Aorta (tissue), 5 donors: ENCODE results near the gene PPARG. TPM values are rescaled to one million over a fixed set of nuclear protein-coding genes. Genes with fewer than 3 reads are reported as not detected.
"Not testable (repeated sequence)": the region's sequence is repeated elsewhere in the genome, so short reads cannot be mapped to it uniquely, and the experiment has no call there.

ENCODE experiments used
- ATAC-seq: fragments of 200-7000 bp; cut with Tn5 transposase; one replicate; pipeline ENCODE4 v1.9.1; 2022; ENCODE audit warnings: moderate library complexity; ENCODE audit not compliant: low FRiP score
- DNase-seq, 2 donors: peaks; one replicate each; pipeline ENCODE4 v3.0.0-alpha.2; 2020
- H3K27ac ChIP-seq, 2 donors: one replicate each; pipeline ENCODE4 v1.5.1; 2013; ENCODE audit warnings: low read length in 2 of 2, mild to moderate bottlenecking in 2 of 2, moderate library complexity in 2 of 2, control low read depth in 1 of 2, inconsistent platforms in 1 of 2, low read depth in 1 of 2
- H3K27me3 ChIP-seq, 2 donors: one replicate each; pipeline ENCODE4 v1.6.1; 2013; ENCODE audit warnings: control low read depth in 1 of 2, low read length in 1 of 2, mild to moderate bottlenecking in 1 of 2, moderate library complexity in 1 of 2; ENCODE audit not compliant: insufficient read depth in 2 of 2, control insufficient read depth in 1 of 2
- H3K36me3 ChIP-seq, 2 donors: one replicate each; pipeline ENCODE4 v1.6.1; 2013; ENCODE audit warnings: control low read depth in 1 of 2, low read length in 1 of 2, mild to moderate bottlenecking in 1 of 2; ENCODE audit not compliant: insufficient read depth in 2 of 2, control insufficient read depth in 1 of 2
- H3K4me1 ChIP-seq, 2 donors: one replicate each; pipeline ENCODE4 v1.6.1; 2013; ENCODE audit warnings: low read length in 2 of 2, control low read depth in 1 of 2, mild to moderate bottlenecking in 1 of 2, moderate library complexity in 1 of 2; ENCODE audit not compliant: insufficient read depth in 2 of 2, control insufficient read depth in 1 of 2
- H3K4me3 ChIP-seq, 2 donors: one replicate each; pipeline ENCODE4 v1.5.1; 2013; ENCODE audit warnings: low read length in 2 of 2, control low read depth in 1 of 2, mild to moderate bottlenecking in 1 of 2
- H3K9me3 ChIP-seq: one replicate; pipeline ENCODE4 v1.6.1; 2013; ENCODE audit warnings: mild to moderate bottlenecking, low read length; ENCODE audit not compliant: control insufficient read depth
- WGBS, 2 donors: extraction: QIAGEN DNeasy Blood & Tissue Kit; methylation state at CpG; one replicate each; pipeline ENCODE4 v1.1.7; 2013; 5-methylcytosine and 5-hydroxymethylcytosine counted together
- intact Hi-C, 2 donors: fragments of 100-400 bp; cut with DNase I; formaldehyde crosslinking; loops; one replicate each; pipeline versions ENCODE4 v1.14.2 to v1.15.0; 2022
- polyA plus RNA-seq, 2 donors: library from polyadenylated mRNA; stranded (reverse); fragments of 200-250 nt; gene quantifications; one replicate each; pipeline ENCODE4 v1.2.3, GENCODE V29; 2013
- total RNA-seq, 2 donors: library from RNA; stranded (reverse); fragmentation: NEBNext Ultra II Directional; extraction: Animal tissue kit (Norgen Biotek cat#: 25700); gene quantifications; one replicate each; pipeline ENCODE4 v1.2.1, GENCODE V29; 2021
- donor health status: healthy with polysubstance abuse.
- donor health status: Bipolar disorder and iron deficiency.
- donor health status: DM: no; HTN: no; CAD: no.
- donor health status: DM: no; HTN: no; CAD: no.
- donor health status: DM: yes; HTN: yes; CAD: no.

PPARG gene
- total and polyA plus RNA-seq, 4 donors, result 5.1 to 21.0 (median 17.5) TPM

- ATAC-seq, result no peak
- H3K27me3 ChIP-seq, result no peaks in the 10 kb centered on the region
- no peaks in the 10 kb centered on the region for H3K36me3 ChIP-seq
- 87% methylated on average over 2 of the region's 2 CpGs for WGBS, 2 donors
- no peaks in the 10 kb centered on the region for H3K9me3 ChIP-seq
- H3K4me1 ChIP-seq, result no peaks in the 10 kb centered on the region
- no peak overlapping the region for H3K4me3 ChIP-seq
- no peak overlapping the region for H3K27ac ChIP-seq
- DNase-seq, result no peak
- intact Hi-C loops, result no loop called here
Measured at GRCh38 chr3:12383218-12383617, 94.3 kb downstream of the PPARG start.

- no peak for DNase-seq
- Histone ChIP-seq H3K27me3 (no peaks in the 10 kb centered on the region), H3K36me3 (no peaks in the 10 kb centered on the region), H3K4me3 (no peak overlapping the region), H3K4me1 (no peaks in the 10 kb centered on the region), H3K27ac (no peak overlapping the region), H3K9me3 (no peaks in the 10 kb centered on the region)
- WGBS, 2 donors, result 77% methylated on average over 1 of the region's 1 CpG
- no peak for ATAC-seq
- intact Hi-C loops, result no loop called here
Measured at GRCh38 chr3:12384451-12385233, 95.8 kb downstream of the PPARG start.

- H3K27me3 ChIP-seq, H3K9me3 ChIP-seq, intact Hi-C loops, DNase-seq, H3K4me3 ChIP-seq, H3K27ac ChIP-seq, H3K36me3 ChIP-seq, H3K4me1 ChIP-seq, ATAC-seq: not testable (repeated sequence)
- WGBS, 2 donors, result 85 to 88% methylated on average over 4 of the region's 4 CpGs
Measured at GRCh38 chr3:12386514-12387291, 97.8 kb downstream of the PPARG start.

GRCh38 chr3:12388185-12388584, 99.3 kb downstream of the PPARG start:
- intact Hi-C loops, result no loop called here
- Histone ChIP-seq H3K27me3 (no peaks in the 10 kb centered on the region), H3K27ac (no peak overlapping the region), H3K36me3 (no peaks in the 10 kb centered on the region), H3K9me3 (no peaks in the 10 kb centered on the region), H3K4me1 (no peaks in the 10 kb centered on the region), H3K4me3 (no peak overlapping the region)
- ATAC-seq (no peak), DNase-seq (no peak)
- WGBS, 2 donors, result 81 to 87% methylated on average over 1 of the region's 1 CpG

GRCh38 chr3:12392101-12392878, 103.4 kb downstream of the PPARG start:
- DNase-seq (no peak), ATAC-seq (no peak)
- Histone ChIP-seq H3K9me3 (no peaks in the 10 kb centered on the region), H3K4me3 (no peak overlapping the region), H3K36me3 (no peaks in the 10 kb centered on the region), H3K4me1 (no peaks in the 10 kb centered on the region), H3K27me3 (no peaks in the 10 kb centered on the region), H3K27ac (no peak overlapping the region)
- WGBS, 2 donors, result 51 to 58% methylated on average over 8 of the region's 8 CpGs
- intact Hi-C loops, result no loop called here

- peak; percentile 41 for ATAC-seq
- intact Hi-C loops, result no loop called here
- WGBS, 2 donors, result 93 to 97% methylated on average over 1 of the region's 1 CpG
Measured at GRCh38 chr3:12393894-12394293, 105.0 kb downstream of the PPARG start.

GRCh38 chr3:12394569-12395271, 105.8 kb downstream of the PPARG start:
- no peaks in the 10 kb centered on the region for H3K4me1 ChIP-seq
- WGBS, 2 donors, result 75 to 76% methylated on average over 4 of the region's 4 CpGs
- no peak for DNase-seq
- no peaks in the 10 kb centered on the region for H3K27me3 ChIP-seq
- no peaks in the 10 kb centered on the region for H3K36me3 ChIP-seq
- no peak overlapping the region for H3K27ac ChIP-seq
- H3K4me3 ChIP-seq, result no peak overlapping the region
- intact Hi-C loops, result no loop called here
- ATAC-seq, result no peak
- H3K9me3 ChIP-seq, result no peaks in the 10 kb centered on the region

More at GRCh38 chr3:12393894-12394293, 105.0 kb downstream of the PPARG start:
- no peak overlapping the region for H3K4me3 ChIP-seq
- H3K9me3 ChIP-seq, result no peaks in the 10 kb centered on the region
- DNase-seq, result no peak
- H3K27me3 ChIP-seq, result no peaks in the 10 kb centered on the region
- H3K4me1 ChIP-seq, result no peaks in the 10 kb centered on the region
- no peak overlapping the region for H3K27ac ChIP-seq
- no peaks in the 10 kb centered on the region for H3K36me3 ChIP-seq

GRCh38 chr3:12395349-12396012, 106.6 kb downstream of the PPARG start:
- no peak for ATAC-seq
- Histone ChIP-seq H3K27ac (no peak overlapping the region), H3K9me3 (no peaks in the 10 kb centered on the region), H3K27me3 (no peaks in the 10 kb centered on the region), H3K4me1 (no peaks in the 10 kb centered on the region), H3K4me3 (no peak overlapping the region), H3K36me3 (no peaks in the 10 kb centered on the region)
- intact Hi-C loops, result no loop called here
- no peak for DNase-seq
- WGBS, 2 donors, result 73 to 77% methylated on average over 5 of the region's 5 CpGs
